Measurements from ENCODE around the gene CDK19. TPM values are rescaled to one million over a fixed set of nuclear protein-coding genes. Genes with fewer than 3 reads are reported as not detected.
"Not testable (repeated sequence)": the region's sequence is repeated elsewhere in the genome, so short reads cannot be mapped to it uniquely, and the experiment has no call there.

Gene CDK19
- total RNA-seq, 1 donor from 2014 or later, result 16.8 TPM

GRCh38 chr6:110760589-110760988 lies 54.7 kb downstream of the CDK19 start:
- intact Hi-C loops (cut with micrococcal nuclease), result no loop called here

- intact Hi-C loops (cut with micrococcal nuclease), result not testable (repeated sequence)
These were observed 55.2 kb downstream of the CDK19 start for GRCh38 chr6:110760098-110760497.

GRCh38 chr6:110757926-110758325 lies 57.3 kb downstream of the CDK19 start:
- intact Hi-C loops (cut with micrococcal nuclease), result no loop called here

- intact Hi-C loops (cut with micrococcal nuclease), result no loop called here
These were observed 58.5 kb downstream of the CDK19 start for GRCh38 chr6:110756817-110757216.

GRCh38 chr6:110755411-110755834 lies 59.8 kb downstream of the CDK19 start:
- intact Hi-C loops (cut with micrococcal nuclease), result no loop called here

- intact Hi-C loops (cut with micrococcal nuclease), result not testable (repeated sequence)
These were observed 61.2 kb downstream of the CDK19 start for GRCh38 chr6:110753936-110754668.

- intact Hi-C loops (cut with micrococcal nuclease), result no loop called here
These were observed 66.8 kb downstream of the CDK19 start for GRCh38 chr6:110748453-110748852.

- intact Hi-C loops (cut with micrococcal nuclease), result no loop called here
These were observed 68.6 kb downstream of the CDK19 start for GRCh38 chr6:110746680-110747079.

- intact Hi-C loops (cut with micrococcal nuclease), result no loop called here
These were observed 70.3 kb downstream of the CDK19 start for GRCh38 chr6:110744991-110745390.

GRCh38 chr6:110742552-110742951 lies 72.7 kb downstream of the CDK19 start:
- intact Hi-C loops (cut with micrococcal nuclease), result not testable (repeated sequence)

GRCh38 chr6:110741517-110741916 lies 73.8 kb downstream of the CDK19 start:
- intact Hi-C loops (cut with micrococcal nuclease), result no loop called here

GRCh38 chr6:110738899-110739365 lies 76.3 kb downstream of the CDK19 start:
- intact Hi-C loops (cut with micrococcal nuclease), result no loop called here

- intact Hi-C loops (cut with micrococcal nuclease), result no loop called here
These were observed 79.6 kb downstream of the CDK19 start for GRCh38 chr6:110735666-110736065.

- intact Hi-C loops (cut with micrococcal nuclease), result no loop called here
These were observed 83.4 kb downstream of the CDK19 start for GRCh38 chr6:110731898-110732297.

GRCh38 chr6:110731196-110731595 lies 84.1 kb downstream of the CDK19 start:
- intact Hi-C loops (cut with micrococcal nuclease), result no loop called here

- intact Hi-C loops (cut with micrococcal nuclease), result no loop called here
These were observed 86.8 kb downstream of the CDK19 start for GRCh38 chr6:110728501-110728900.

- intact Hi-C loops (cut with micrococcal nuclease), result no loop called here
These were observed 92.3 kb downstream of the CDK19 start for GRCh38 chr6:110723017-110723416.

GRCh38 chr6:110720066-110720465 lies 95.2 kb downstream of the CDK19 start:
- intact Hi-C loops (cut with micrococcal nuclease), result no loop called here

- intact Hi-C loops (cut with micrococcal nuclease), result not testable (repeated sequence)
These were observed 95.7 kb downstream of the CDK19 start for GRCh38 chr6:110719601-110720000.

GRCh38 chr6:110714143-110714542 lies 101.1 kb downstream of the CDK19 start:
- intact Hi-C loops (cut with micrococcal nuclease), result no loop called here

- intact Hi-C loops (cut with micrococcal nuclease), result no loop called here
These were observed 103.0 kb downstream of the CDK19 start for GRCh38 chr6:110712238-110712637.

GRCh38 chr6:110710115-110710514 lies 105.2 kb downstream of the CDK19 start:
- intact Hi-C loops (cut with micrococcal nuclease), result no loop called here

- intact Hi-C loops (cut with micrococcal nuclease), result no loop called here
These were observed 106.8 kb downstream of the CDK19 start for GRCh38 chr6:110708295-110708950.
